HK-2 (cell line): ENCODE measurements around the gene RCOR1.
"Not testable (repeated sequence)": the region's sequence is repeated elsewhere in the genome, so short reads cannot be mapped to it uniquely, and the experiment has no call there.

ENCODE experiments used
- DNase-seq: peaks from one replicate; pipeline ENCODE4 v3.0.0-alpha.2; 2018; ENCODE audit not compliant: unreplicated experiment

Gene RCOR1

GRCh38 chr14:102571043-102571442, 21.4 kb upstream of the RCOR1 start:
- DNase-seq: no peak

DNA sequence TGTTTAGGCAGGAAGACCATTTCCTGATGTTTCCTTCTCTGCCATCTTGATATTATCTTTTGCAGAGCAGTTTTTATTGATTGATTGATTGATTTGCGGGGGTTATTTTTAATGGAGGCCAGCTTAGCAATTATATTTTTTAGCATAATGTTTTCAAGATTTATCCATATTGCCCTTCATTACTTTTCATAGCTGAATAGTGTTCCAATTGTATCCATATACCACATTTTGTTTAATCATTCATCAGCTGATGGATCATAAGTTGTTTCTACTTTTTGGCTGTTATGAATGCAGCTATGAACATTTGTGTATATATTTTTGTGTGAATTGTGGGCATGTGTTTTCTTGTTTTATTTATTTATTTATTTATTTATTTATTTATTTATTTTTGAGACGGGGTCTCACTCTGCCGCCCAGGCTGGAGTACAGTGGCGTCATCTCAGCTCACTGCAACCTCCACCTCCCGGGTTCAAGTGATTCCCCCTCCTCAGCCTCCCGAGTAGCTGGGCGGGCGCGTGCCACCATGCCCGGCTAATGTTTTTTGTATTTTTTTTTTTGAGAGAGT, 20.9 kb upstream of the RCOR1 start:
- no peak for DNase-seq

- not testable (repeated sequence) for DNase-seq
Observed at GRCh38 chr14:102573161-102573560, 19.3 kb upstream of the RCOR1 start.

GRCh38 chr14:102573591-102574046, 18.8 kb upstream of the RCOR1 start:
- no peak for DNase-seq

GRCh38 chr14:102574281-102575159, 17.9 kb upstream of the RCOR1 start:
- DNase-seq: no peak

- DNase-seq: no peak
Observed at GRCh38 chr14:102575160-102575845, 17.1 kb upstream of the RCOR1 start.

- not testable (repeated sequence) for DNase-seq
Observed at GRCh38 chr14:102575846-102576428, 16.5 kb upstream of the RCOR1 start.

- DNase-seq: no peak
Observed at GRCh38 chr14:102578821-102579220, 13.6 kb upstream of the RCOR1 start.

GRCh38 chr14:102579696-102580549, 12.5 kb upstream of the RCOR1 start:
- peak; percentile 65 for DNase-seq

GRCh38 chr14:102580550-102581110, 11.8 kb upstream of the RCOR1 start:
- no peak for DNase-seq

DNA sequence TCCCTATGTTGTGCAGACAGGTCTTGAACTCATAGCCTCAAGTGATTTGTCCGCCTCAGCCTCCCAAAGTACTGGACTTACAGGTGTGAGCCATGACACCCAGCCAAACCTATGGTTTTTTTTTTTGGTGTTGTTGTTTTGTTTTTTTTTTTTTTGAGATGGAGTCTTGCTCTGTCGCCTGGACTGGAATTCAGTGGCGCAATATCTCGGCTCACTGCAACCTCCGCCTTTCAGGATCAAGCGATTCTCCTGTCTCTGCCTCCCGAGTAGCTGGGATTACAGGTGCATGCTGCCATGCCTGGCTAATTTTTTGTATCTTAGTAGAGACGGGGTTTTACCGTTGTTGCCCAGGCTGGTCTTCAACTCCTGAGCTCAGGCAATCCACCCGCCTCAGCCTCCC, 11.3 kb upstream of the RCOR1 start:
- no peak for DNase-seq

GRCh38 chr14:102583726-102584125, 8.7 kb upstream of the RCOR1 start:
- DNase-seq: no peak

GRCh38 chr14:102584871-102585869, 7.3 kb upstream of the RCOR1 start:
- DNase-seq: no peak

- no peak for DNase-seq
Observed at GRCh38 chr14:102586420-102587104, 5.9 kb upstream of the RCOR1 start.

DNA sequence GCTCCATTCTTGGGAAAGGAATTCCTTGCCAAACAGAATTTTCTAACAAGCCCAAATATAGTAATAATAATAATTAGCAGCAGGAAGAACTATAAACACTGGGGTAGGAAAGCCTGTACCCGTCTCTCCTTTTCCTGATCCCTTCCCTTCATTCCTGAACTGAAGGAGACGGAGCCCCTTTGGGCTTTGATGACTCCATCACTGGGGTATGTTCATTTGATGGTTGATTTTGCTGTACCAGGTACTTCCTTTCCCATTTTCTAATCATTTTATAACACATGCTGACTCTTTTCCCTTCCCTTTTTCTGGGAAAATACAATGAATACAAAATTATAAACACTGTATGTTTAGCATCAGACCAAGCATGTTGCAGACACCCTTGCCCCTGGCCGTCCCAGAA, 3.6 kb upstream of the RCOR1 start:
- DNase-seq: no peak

- DNase-seq: no peak
Observed at GRCh38 chr14:102589761-102590290, 2.6 kb upstream of the RCOR1 start.

DNA sequence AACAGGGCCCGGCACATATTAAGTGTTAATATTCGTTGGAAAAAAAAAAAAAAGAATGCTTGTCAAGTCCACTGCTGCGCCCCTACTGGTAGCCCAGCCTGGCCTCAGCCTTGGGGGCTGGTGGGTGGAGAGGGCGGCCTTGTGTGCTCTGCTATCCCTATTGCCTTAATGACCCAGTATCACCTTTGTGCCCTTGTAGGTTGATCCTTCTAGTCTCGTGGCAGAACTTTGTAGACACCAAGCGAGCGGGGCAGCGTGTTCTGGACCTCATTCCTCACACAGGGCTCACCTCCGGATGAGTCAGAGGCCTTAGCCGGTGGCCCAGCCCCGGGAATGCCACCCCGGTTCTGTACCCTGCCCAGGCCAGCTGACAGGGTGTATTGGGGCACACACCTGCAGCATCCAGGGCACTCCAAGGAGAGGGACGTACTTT, 1.8 kb upstream of the RCOR1 start:
- peak; percentile 41 for DNase-seq

DNA sequence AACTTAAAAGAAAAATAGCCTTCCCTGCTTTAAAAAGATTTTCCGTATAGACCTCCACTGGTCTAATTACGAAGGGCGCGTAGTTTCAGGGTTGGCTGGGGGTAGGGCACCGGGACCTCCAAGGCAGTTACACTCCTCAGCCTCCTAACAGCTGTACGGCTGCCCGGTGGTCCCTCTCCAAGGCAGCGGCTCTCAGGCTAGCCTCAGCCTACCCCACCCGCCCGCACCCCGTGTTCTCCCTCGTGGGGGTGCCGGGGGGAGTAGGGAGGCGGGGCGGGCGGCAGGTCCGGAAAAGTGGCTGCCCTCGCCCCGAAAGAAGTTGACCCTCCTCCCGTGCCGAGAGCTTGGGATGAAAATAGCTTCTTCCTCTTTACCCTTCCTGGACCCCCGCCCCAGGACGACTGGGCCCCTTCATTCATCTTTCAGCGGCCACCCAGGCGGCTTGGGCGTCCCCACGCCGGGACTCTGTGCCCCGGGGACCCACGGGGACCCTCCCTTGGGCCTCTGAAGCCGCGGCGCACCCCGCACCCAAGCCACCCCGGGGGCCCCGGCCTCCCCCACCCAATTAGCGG, 991 bp upstream of the RCOR1 start:
- peak; percentile 31 for DNase-seq

GRCh38 chr14:102592763-102593060, 263 bp downstream of the RCOR1 start:
- DNase-seq: no peak
